Activated naive CD8-positive, alpha-beta T cell treated with anti-CD3 and anti-CD28 coated beads for 36 hours (primary cell): ENCODE measurements around the gene RETREG1. TPM values are rescaled to one million over a fixed set of nuclear protein-coding genes. Genes with fewer than 3 reads are reported as not detected.

Source experiments
- DNase-seq: peaks from one replicate; pipeline ENCODE4 v3.0.0; 2021
- H3K27ac Mint-ChIP-seq: one replicate; pipeline ENCODE4 v1.8.0; 2022; ENCODE audit warnings: mild to moderate bottlenecking, moderate library complexity, mixed read lengths
- H3K27me3 Mint-ChIP-seq: one replicate; pipeline ENCODE4 v1.8.0; 2022; ENCODE audit warnings: mild to moderate bottlenecking, mixed read lengths
- H3K36me3 Mint-ChIP-seq: one replicate; pipeline ENCODE4 v1.8.0; 2021; ENCODE audit warnings: mild to moderate bottlenecking, mixed read lengths
- H3K4me1 Mint-ChIP-seq: one replicate; pipeline ENCODE4 v1.8.0; 2021; ENCODE audit warnings: mixed read lengths
- H3K4me3 Mint-ChIP-seq: one replicate; pipeline ENCODE4 v1.8.0; 2022; ENCODE audit warnings: mild to moderate bottlenecking, moderate library complexity, mixed read lengths
- H3K9me3 Mint-ChIP-seq: one replicate; pipeline ENCODE4 v1.8.0; 2022; ENCODE audit warnings: mixed read lengths
- total RNA-seq, 2 experiments: library from RNA; stranded (reverse); gene quantifications; one replicate each; pipeline ENCODE4 v1.2.3, GENCODE V29; 2021

The RETREG1 gene
- total RNA-seq, 2 experiments from 2014 or later: 25.1 to 27.3 TPM

- DNase-seq: no peak
- no peak overlapping the region for H3K27ac Mint-ChIP-seq
- no peak overlapping the region for H3K4me3 Mint-ChIP-seq
- H3K4me1 Mint-ChIP-seq: peaks cover 9% of the 10 kb centered on the region
- H3K27me3 Mint-ChIP-seq: no peaks in the 10 kb centered on the region
- peaks cover 5% of the 10 kb centered on the region for H3K36me3 Mint-ChIP-seq
- no peaks in the 10 kb centered on the region for H3K9me3 Mint-ChIP-seq
Measured at GRCh38 chr5:16518606-16519005, 98.2 kb downstream of the RETREG1 start.

GRCh38 chr5:16515532-16515931 is 101.3 kb downstream of the RETREG1 start:
- peaks cover 11% of the 10 kb centered on the region for H3K9me3 Mint-ChIP-seq
- no peak overlapping the region for H3K4me3 Mint-ChIP-seq
- H3K27ac Mint-ChIP-seq: no peak overlapping the region
- no peaks in the 10 kb centered on the region for H3K27me3 Mint-ChIP-seq
- DNase-seq: no peak
- peaks cover 13% of the 10 kb centered on the region for H3K36me3 Mint-ChIP-seq
- peaks cover 17% of the 10 kb centered on the region for H3K4me1 Mint-ChIP-seq

- H3K4me3 Mint-ChIP-seq: no peak overlapping the region
- no peak for DNase-seq
- H3K27me3 Mint-ChIP-seq: no peaks in the 10 kb centered on the region
- peaks cover 15% of the 10 kb centered on the region for H3K36me3 Mint-ChIP-seq
- H3K27ac Mint-ChIP-seq: no peak overlapping the region
- peaks cover 11% of the 10 kb centered on the region for H3K9me3 Mint-ChIP-seq
- peaks cover 36% of the 10 kb centered on the region for H3K4me1 Mint-ChIP-seq
Measured at GRCh38 chr5:16510098-16510497, 106.7 kb downstream of the RETREG1 start.

- Mint-ChIP-seq H3K27ac (no peak overlapping the region), H3K9me3 (peaks cover 11% of the 10 kb centered on the region), H3K27me3 (no peaks in the 10 kb centered on the region), H3K36me3 (peaks cover 15% of the 10 kb centered on the region), H3K4me1 (peaks cover 36% of the 10 kb centered on the region), H3K4me3 (no peak overlapping the region)
- no peak for DNase-seq
Measured at GRCh38 chr5:16508730-16509531, 107.9 kb downstream of the RETREG1 start.

- no peak for DNase-seq
- Mint-ChIP-seq H3K36me3 (peaks cover 15% of the 10 kb centered on the region), H3K27ac (no peak overlapping the region), H3K4me3 (no peak overlapping the region), H3K4me1 (peaks cover 36% of the 10 kb centered on the region), H3K9me3 (peaks cover 11% of the 10 kb centered on the region), H3K27me3 (no peaks in the 10 kb centered on the region)
Measured at GRCh38 chr5:16507716-16508115, 109.1 kb downstream of the RETREG1 start.

- peaks cover 8% of the 10 kb centered on the region for H3K36me3 Mint-ChIP-seq
- H3K4me3 Mint-ChIP-seq: no peak overlapping the region
- no peak for DNase-seq
- no peak overlapping the region for H3K27ac Mint-ChIP-seq
- no peaks in the 10 kb centered on the region for H3K27me3 Mint-ChIP-seq
- no peaks in the 10 kb centered on the region for H3K9me3 Mint-ChIP-seq
- H3K4me1 Mint-ChIP-seq: peaks cover 23% of the 10 kb centered on the region
Measured at GRCh38 chr5:16505904-16506303, 110.9 kb downstream of the RETREG1 start.

- H3K27ac Mint-ChIP-seq: no peak overlapping the region
- H3K36me3 Mint-ChIP-seq: peaks cover 8% of the 10 kb centered on the region
- peaks cover 20% of the 10 kb centered on the region for H3K4me1 Mint-ChIP-seq
- H3K27me3 Mint-ChIP-seq: no peaks in the 10 kb centered on the region
- no peak overlapping the region for H3K4me3 Mint-ChIP-seq
- no peak for DNase-seq
- peaks cover under 1% of the 10 kb centered on the region for H3K9me3 Mint-ChIP-seq
Measured at GRCh38 chr5:16505140-16505891, 111.5 kb downstream of the RETREG1 start.

GRCh38 chr5:16504571-16504970 is 112.2 kb downstream of the RETREG1 start:
- DNase-seq: no peak
- Mint-ChIP-seq H3K9me3 (peaks cover 5% of the 10 kb centered on the region), H3K27ac (no peak overlapping the region), H3K4me1 (peaks cover 18% of the 10 kb centered on the region), H3K36me3 (peaks cover 14% of the 10 kb centered on the region), H3K4me3 (no peak overlapping the region), H3K27me3 (no peaks in the 10 kb centered on the region)

- no peak overlapping the region for H3K4me3 Mint-ChIP-seq
- H3K27ac Mint-ChIP-seq: no peak overlapping the region
- H3K4me1 Mint-ChIP-seq: peaks cover 10% of the 10 kb centered on the region
- H3K36me3 Mint-ChIP-seq: peaks cover 25% of the 10 kb centered on the region
- DNase-seq: no peak
- H3K9me3 Mint-ChIP-seq: peaks cover 5% of the 10 kb centered on the region
- H3K27me3 Mint-ChIP-seq: no peaks in the 10 kb centered on the region
Measured at GRCh38 chr5:16502866-16503265, 113.9 kb downstream of the RETREG1 start.

- Mint-ChIP-seq H3K4me1 (peaks cover 1% of the 10 kb centered on the region), H3K27ac (no peak overlapping the region)
Measured at GRCh38 chr5:16500024-16500423, 116.8 kb downstream of the RETREG1 start.

GRCh38 chr5:16497546-16497945 is 119.3 kb downstream of the RETREG1 start:
- H3K27ac Mint-ChIP-seq: no peak overlapping the region

More at GRCh38 chr5:16500024-16500423, 116.8 kb downstream of the RETREG1 start:
- no peak for DNase-seq
- H3K9me3 Mint-ChIP-seq: peaks cover 13% of the 10 kb centered on the region
- no peak overlapping the region for H3K4me3 Mint-ChIP-seq
- peaks cover 37% of the 10 kb centered on the region for H3K36me3 Mint-ChIP-seq
- no peaks in the 10 kb centered on the region for H3K27me3 Mint-ChIP-seq

GRCh38 chr5:16493261-16493660 is 123.5 kb downstream of the RETREG1 start:
- Mint-ChIP-seq H3K4me3 (no peak overlapping the region), H3K27me3 (no peaks in the 10 kb centered on the region), H3K27ac (no peak overlapping the region), H3K4me1 (peaks cover 15% of the 10 kb centered on the region), H3K9me3 (peaks cover 17% of the 10 kb centered on the region), H3K36me3 (peaks cover 28% of the 10 kb centered on the region)
- no peak for DNase-seq

More at GRCh38 chr5:16497546-16497945, 119.3 kb downstream of the RETREG1 start:
- Mint-ChIP-seq H3K9me3 (peaks cover 22% of the 10 kb centered on the region), H3K4me1 (peaks cover 7% of the 10 kb centered on the region), H3K36me3 (peaks cover 46% of the 10 kb centered on the region), H3K4me3 (no peak overlapping the region), H3K27me3 (no peaks in the 10 kb centered on the region)
- no peak for DNase-seq

- peaks cover 15% of the 10 kb centered on the region for H3K4me1 Mint-ChIP-seq
- H3K27me3 Mint-ChIP-seq: no peaks in the 10 kb centered on the region
- peaks cover 17% of the 10 kb centered on the region for H3K9me3 Mint-ChIP-seq
- no peak overlapping the region for H3K27ac Mint-ChIP-seq
- DNase-seq: no peak
- H3K4me3 Mint-ChIP-seq: no peak overlapping the region
- H3K36me3 Mint-ChIP-seq: peaks cover 21% of the 10 kb centered on the region
Measured at GRCh38 chr5:16492398-16493140, 124.2 kb downstream of the RETREG1 start.

- Mint-ChIP-seq H3K9me3 (peaks cover 10% of the 10 kb centered on the region), H3K4me3 (no peak overlapping the region), H3K4me1 (peaks cover 28% of the 10 kb centered on the region), H3K27me3 (no peaks in the 10 kb centered on the region), H3K36me3 (peaks cover 12% of the 10 kb centered on the region), H3K27ac (no peak overlapping the region)
- DNase-seq: no peak
Measured at GRCh38 chr5:16490911-16491310, 125.9 kb downstream of the RETREG1 start.

- DNase-seq: no peak
- Mint-ChIP-seq H3K9me3 (peaks cover 3% of the 10 kb centered on the region), H3K27me3 (no peaks in the 10 kb centered on the region), H3K36me3 (peaks cover 4% of the 10 kb centered on the region), H3K27ac (no peak overlapping the region), H3K4me1 (peaks cover 30% of the 10 kb centered on the region), H3K4me3 (no peak overlapping the region)
Measured at GRCh38 chr5:16489322-16489791, 127.4 kb downstream of the RETREG1 start.
